HCEC 1CT (cell line): ENCODE data around the gene ZNF415.
"Not testable (repeated sequence)": the region's sequence is repeated elsewhere in the genome, so short reads cannot be mapped to it uniquely, and the experiment has no call there.

Experiments
- DNase-seq: peaks from one replicate; pipeline ENCODE4 v3.0.0-alpha.2; 2017

The ZNF415 gene

DNA sequence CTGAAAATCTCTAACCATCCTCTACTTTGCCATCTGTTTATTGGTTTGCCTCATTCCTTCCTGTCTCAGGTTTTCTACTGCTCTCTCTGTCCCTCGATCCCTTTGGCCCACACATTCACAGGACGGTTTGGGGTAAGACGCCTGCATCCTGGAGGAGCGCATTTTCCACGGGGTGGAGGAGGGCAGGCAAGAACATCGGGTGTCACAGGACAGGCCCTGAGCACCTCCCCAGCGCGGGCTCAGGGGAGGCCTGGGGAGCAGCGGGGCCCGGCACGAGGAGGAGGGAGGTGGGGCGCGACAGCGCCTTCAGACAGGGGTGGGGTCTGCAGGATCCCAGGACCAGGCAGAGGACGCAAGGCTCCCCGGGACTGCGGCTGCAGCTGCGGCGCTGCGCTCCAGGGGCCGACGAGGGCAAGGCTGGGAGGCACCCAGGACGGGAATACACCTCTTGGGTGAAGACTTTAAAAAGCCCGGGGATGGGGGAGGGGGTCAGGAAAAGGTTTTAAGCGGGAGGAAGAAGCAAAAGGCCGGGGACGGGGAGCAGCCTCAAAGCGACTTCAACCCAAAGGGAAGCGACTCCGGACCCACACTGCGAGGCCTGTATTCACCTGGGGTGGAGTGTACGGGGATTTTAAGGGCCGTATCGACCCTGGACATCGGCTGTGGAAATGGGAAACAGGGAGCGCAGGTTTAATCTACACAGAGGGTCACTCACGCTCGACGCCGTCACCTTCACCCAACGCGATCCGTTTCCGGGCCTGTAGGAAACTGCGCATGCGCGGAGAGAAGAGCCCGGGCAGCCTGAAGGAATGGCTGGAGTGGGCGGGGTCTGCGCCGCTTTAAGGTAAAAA, at the start of gene ZNF415:
Gene ZNF415, minus strand, starts transcription at position 770 of the 851 bp plus-strand sequence. CDS start 10,234 bp downstream, outside the sequence.
- no peak for DNase-seq

GRCh38 chr19:53182202-53182601, 49.5 kb upstream of the ZNF415 start:
- DNase-seq = no peak

DNA sequence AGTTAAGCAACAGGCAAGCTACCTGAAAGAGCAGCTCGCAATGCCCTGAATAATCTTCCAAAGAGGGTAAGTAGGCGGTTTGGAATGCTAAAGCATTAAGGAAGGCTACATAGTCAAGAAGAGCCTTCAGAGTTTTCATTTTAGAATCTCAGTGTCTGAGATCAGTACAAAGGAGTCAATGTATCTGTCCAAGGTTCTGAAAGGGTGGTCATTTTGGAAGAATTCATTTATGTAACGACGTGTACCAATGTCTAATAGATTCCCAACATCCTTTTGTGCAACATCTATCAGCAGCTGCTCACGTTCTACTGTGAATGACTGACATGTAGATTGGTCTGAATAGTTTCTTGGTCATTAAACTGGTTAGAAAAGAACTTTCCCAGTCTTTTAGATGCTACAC, 45.3 kb upstream of the ZNF415 start:
- DNase-seq = no peak

DNA sequence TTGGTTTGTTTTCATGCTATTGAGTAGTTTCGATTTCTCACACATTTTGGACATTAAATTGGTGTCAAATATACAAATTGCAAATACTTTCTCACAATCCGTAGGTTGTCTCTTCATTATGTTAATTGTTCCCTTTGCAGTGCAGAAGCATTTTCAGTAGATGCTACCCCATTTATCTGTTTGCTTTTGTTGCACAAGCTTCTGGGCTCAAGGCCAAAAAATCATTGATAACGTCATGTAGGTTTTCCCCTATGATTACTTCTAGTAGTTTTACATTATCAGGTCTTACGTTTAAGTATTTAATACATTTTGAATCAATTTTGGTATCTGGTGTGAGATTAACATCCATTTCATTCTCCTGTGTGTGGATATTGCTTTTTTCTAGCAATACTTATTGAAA, 40.2 kb upstream of the ZNF415 start:
- no peak for DNase-seq

- no peak for DNase-seq
Observed at GRCh38 chr19:53165691-53166091, 33.0 kb upstream of the ZNF415 start.

DNA sequence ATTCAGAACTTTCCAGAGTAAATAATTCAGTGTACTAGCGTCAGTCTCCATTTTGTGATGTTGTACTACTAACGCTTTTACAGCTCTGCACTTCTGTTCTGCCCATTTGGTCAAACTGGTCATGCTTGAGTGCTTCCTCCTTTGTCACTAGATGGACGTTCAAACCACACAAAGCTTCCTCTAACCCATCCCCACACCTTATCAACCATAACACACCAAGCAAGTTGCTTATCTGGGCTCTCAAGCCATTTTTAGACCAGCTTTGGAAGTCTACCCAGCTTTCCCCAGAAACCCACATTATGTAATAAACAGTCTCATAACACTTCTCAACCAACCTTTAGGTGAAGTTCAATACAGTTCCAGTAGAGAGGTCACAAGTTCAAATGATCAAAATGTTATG, 28.4 kb upstream of the ZNF415 start:
- DNase-seq = no peak

GRCh38 chr19:53160350-53160749, 27.6 kb upstream of the ZNF415 start:
- no peak for DNase-seq

- no peak for DNase-seq
Observed at GRCh38 chr19:53158119-53158656, 25.5 kb upstream of the ZNF415 start.

- no peak for DNase-seq
Observed at GRCh38 chr19:53157626-53158025, 24.9 kb upstream of the ZNF415 start.

- no peak for DNase-seq
Observed at GRCh38 chr19:53156850-53157249, 24.1 kb upstream of the ZNF415 start.

- DNase-seq = no peak
Observed at GRCh38 chr19:53147645-53148044, 14.9 kb upstream of the ZNF415 start.

- DNase-seq = no peak
Observed at GRCh38 chr19:53140351-53140750, 7.6 kb upstream of the ZNF415 start.

DNA sequence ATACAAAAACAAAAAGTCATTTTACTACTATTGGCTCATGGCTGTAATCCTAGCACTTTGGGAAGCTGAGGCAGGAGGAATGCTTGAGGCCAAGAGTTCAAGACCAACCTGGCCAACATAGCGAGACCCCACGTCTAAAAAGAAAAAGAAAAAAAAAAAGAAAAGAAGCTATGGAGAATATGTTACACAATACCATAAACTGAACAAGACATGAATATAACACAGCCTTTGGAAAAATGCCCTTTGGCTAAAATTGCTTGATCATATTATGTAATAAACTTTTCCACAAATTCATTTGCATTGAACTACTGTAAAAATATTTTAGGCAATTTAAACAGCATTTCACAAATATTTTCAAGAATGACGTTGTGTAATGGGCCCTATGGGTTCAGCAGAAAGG, 3.7 kb upstream of the ZNF415 start:
- DNase-seq = no peak

DNA sequence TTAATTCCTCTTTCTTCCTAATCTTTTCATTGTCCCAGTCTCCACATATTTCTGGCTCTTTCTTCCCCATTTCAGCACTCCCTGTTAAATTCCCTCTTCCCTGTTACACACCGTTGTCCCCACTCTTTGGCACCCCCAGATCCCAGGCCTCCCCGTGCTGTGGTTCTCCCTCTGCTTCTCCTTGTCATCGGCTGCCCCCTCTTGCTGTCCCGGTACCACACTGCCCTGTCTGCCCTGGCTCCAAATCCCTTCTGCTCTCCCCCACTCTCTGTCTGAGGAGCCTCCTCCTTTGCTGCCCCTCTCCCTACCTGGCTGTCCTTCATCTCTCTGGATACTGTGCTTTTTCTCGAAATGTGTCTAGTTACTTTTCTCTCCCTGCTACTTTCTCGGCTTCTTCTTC, 983 bp downstream of the ZNF415 start:
- DNase-seq = no peak

GRCh38 chr19:53131085-53131590, 1.6 kb downstream of the ZNF415 start:
- DNase-seq = no peak

GRCh38 chr19:53130506-53130905, 2.2 kb downstream of the ZNF415 start:
- DNase-seq = no peak

GRCh38 chr19:53126733-53127526, 5.8 kb downstream of the ZNF415 start:
- DNase-seq = not testable (repeated sequence)

DNA sequence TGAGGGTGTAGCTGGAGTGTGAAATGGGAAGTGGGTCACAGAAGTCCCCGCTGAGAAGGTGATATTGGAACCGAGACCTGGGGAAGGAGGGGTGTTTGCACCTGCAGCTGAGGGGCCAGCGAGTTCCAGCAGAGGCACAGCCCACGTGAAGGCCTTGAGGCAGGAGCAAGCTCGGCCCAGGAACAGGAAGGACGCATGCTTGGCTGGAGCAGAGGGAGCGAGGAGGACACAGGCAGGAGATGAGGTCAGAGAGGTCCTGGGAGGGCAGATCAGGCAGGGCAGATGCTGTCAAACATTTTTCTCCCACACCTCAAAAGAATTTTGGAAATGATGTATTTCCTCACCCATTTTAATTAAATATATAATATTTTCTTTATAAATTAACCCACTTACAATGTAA, 9.3 kb downstream of the ZNF415 start:
- no peak for DNase-seq

- DNase-seq = no peak
Observed at GRCh38 chr19:53112286-53112685, 20.4 kb downstream of the ZNF415 start.

DNA sequence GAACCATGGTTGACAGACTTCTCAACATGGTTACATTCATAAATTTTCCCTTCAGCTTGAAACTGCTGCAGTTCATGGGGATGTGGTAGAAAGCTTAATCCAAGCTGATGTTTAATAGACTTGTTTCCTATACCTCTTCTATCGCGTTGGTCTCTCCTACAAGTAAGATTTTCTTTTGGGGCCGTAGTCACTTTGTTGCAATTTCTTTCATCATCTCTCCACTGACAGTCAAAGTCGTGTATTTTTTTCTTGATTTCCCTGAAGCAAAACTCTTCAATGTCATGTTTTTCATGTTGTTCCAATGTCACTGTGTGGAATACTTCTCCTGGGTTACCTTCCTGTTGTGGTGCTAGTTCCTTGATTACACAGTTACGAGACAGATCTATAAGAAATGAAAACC, 23.2 kb downstream of the ZNF415 start:
- no peak for DNase-seq

DNA sequence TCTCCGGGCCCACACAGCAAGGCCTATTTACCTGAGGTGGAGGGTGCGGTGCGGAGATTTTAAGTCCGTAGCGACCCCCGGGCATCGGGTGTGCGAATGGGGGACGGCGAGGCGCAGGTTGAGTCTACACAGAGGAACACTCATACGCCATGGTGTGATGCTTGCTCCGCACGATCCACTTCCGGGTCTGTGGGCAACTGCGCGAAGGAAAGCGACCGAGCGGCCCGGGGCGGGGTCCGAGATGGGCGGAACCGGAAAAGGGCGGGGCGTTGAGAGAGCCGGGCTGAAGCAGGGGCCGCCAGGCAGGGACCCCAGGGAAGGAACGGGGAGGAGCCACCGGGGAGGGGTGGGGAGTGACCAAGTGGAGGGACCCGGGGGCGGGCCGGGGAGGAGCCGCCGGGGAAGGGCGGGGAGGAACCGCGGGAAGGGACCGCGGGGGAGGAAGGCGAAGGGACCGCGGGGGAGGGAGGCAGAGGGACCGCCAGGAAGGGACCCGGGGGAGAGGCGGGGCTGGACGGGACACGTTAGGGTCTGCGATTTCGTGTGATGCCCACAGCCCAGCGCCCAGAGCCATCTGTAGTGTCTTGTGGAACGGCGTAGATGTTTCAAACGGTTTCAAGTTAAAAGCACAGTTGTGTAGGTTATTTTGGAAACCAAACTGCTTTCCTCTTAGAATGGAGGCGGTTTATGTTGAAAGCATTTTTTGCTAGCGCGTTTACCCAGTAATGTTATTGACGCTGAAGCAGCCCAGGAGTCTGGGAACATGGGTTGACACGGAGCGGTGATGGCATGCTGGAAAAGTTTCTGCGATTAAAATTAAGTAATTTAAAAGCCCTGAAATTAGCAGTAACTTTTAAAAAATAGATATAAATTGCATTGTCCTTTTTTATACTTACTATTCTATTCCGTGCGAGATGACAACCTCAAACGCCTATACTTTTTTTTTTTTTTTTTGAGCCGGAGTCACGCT, 29.2 kb downstream of the ZNF415 start, which contains the start of gene ZNF160:
Gene ZNF160, minus strand, starts transcription at position 189 of the 970 bp plus-strand sequence. CDS start 17,146 bp downstream, outside the sequence.
- DNase-seq = peak; percentile 95

DNA sequence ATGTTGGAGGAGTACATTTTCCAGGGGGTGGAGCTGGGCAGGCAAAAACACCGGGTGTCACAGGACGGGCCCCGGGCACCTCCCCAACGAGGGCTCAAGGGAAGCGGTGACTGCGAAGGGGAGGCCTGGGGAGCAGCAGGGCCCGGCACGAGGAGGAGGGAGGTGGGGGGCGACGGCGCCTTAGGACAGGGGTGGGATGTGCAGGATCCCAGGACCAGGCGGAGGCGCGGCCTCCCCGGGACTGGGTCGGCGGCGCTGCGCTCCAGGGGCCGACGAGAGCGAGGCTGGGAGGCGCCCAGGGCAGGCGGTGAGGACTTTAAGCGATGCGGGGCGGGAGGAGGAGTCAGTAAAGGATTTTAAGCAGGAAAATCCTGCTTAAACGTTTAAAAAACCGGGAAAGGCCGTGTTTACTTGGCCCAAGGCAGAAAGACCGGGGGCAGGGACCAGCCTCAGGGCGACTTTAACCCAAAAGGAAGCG, 29.9 kb downstream of the ZNF415 start:
- DNase-seq = peak; percentile 26
